ENCODE results near the gene AUTS2.
A peak's percentile ranks its signal among the peaks of the same experiment; 100 is the strongest.

Gene AUTS2

GRCh38 chr7:69738396-69738951, 140.2 kb downstream of the AUTS2 start:
- DNase-seq (ENCODE audit: insufficient read length) (no peak), FAIRE-seq (peak; percentile 88)

GRCh38 chr7:69739190-69739589, 140.9 kb downstream of the AUTS2 start:
- TF ChIP-seq TAF1 (IDR thresholded peaks at IDR 0.05; ENCODE audit: borderline replicate concordance, low read depth, low read length), result no peak
- TF ChIP-seq POLR2AphosphoS5 (IDR thresholded peaks at IDR 0.05; ENCODE audit: low read depth, low read length), result no peak; the same call in 1 of the 2 replicates
- TF ChIP-seq POLR2A (IDR thresholded peaks at IDR 0.05; ENCODE audit: low read depth, low read length), result no peak
- FAIRE-seq (no peak), DNase-seq (ENCODE audit: insufficient read length) (no peak)

More at GRCh38 chr7:69738396-69738951, 140.2 kb downstream of the AUTS2 start:
- TF ChIP-seq TAF1 (IDR thresholded peaks at IDR 0.05; ENCODE audit: borderline replicate concordance, low read depth, low read length), result no peak
- no peak for TF ChIP-seq POLR2AphosphoS5 (IDR thresholded peaks at IDR 0.05; ENCODE audit: low read depth, low read length)
- no peak for TF ChIP-seq POLR2A (IDR thresholded peaks at IDR 0.05; ENCODE audit: low read depth, low read length)

GRCh38 chr7:69739931-69740431, 141.7 kb downstream of the AUTS2 start:
- DNase-seq (ENCODE audit: insufficient read length) (no peak), FAIRE-seq (peak; percentile 75)
- TF ChIP-seq POLR2A (IDR thresholded peaks at IDR 0.05; ENCODE audit: low read depth, low read length) (no peak), POLR2AphosphoS5 (IDR thresholded peaks at IDR 0.05; ENCODE audit: low read depth, low read length) (no peak), TAF1 (IDR thresholded peaks at IDR 0.05; ENCODE audit: borderline replicate concordance, low read depth, low read length) (no peak)

- no peak for DNase-seq (ENCODE audit: insufficient read length)
- no peak for TF ChIP-seq TAF1 (IDR thresholded peaks at IDR 0.05; ENCODE audit: borderline replicate concordance, low read depth, low read length)
- no peak for TF ChIP-seq POLR2A (IDR thresholded peaks at IDR 0.05; ENCODE audit: low read depth, low read length)
- TF ChIP-seq POLR2AphosphoS5 (IDR thresholded peaks at IDR 0.05; ENCODE audit: low read depth, low read length), result no peak
- no peak for FAIRE-seq
Observed at GRCh38 chr7:69742237-69742636, 144.0 kb downstream of the AUTS2 start.

- TF ChIP-seq TAF1 (IDR thresholded peaks at IDR 0.05; ENCODE audit: borderline replicate concordance, low read depth, low read length), result no peak
- DNase-seq (ENCODE audit: insufficient read length) (no peak), FAIRE-seq (no peak)
Observed at GRCh38 chr7:69743436-69743835, 145.2 kb downstream of the AUTS2 start.

GRCh38 chr7:69744026-69744425, 145.8 kb downstream of the AUTS2 start:
- DNase-seq (ENCODE audit: insufficient read length) (no peak), FAIRE-seq (no peak)
- no peak for TF ChIP-seq TAF1 (IDR thresholded peaks at IDR 0.05; ENCODE audit: borderline replicate concordance, low read depth, low read length)
- no peak for TF ChIP-seq POLR2AphosphoS5 (IDR thresholded peaks at IDR 0.05; ENCODE audit: low read depth, low read length)
- TF ChIP-seq POLR2A (IDR thresholded peaks at IDR 0.05; ENCODE audit: low read depth, low read length), result no peak

GRCh38 chr7:69746383-69746782, 148.1 kb downstream of the AUTS2 start:
- FAIRE-seq (no peak), DNase-seq (ENCODE audit: insufficient read length) (no peak)
- TF ChIP-seq TAF1 (IDR thresholded peaks at IDR 0.05; ENCODE audit: borderline replicate concordance, low read depth, low read length), result no peak
- TF ChIP-seq POLR2A (IDR thresholded peaks at IDR 0.05; ENCODE audit: low read depth, low read length), result no peak
- no peak for TF ChIP-seq POLR2AphosphoS5 (IDR thresholded peaks at IDR 0.05; ENCODE audit: low read depth, low read length)

- DNase-seq (ENCODE audit: insufficient read length), result no peak
- no peak for TF ChIP-seq POLR2A (IDR thresholded peaks at IDR 0.05; ENCODE audit: low read depth, low read length)
- TF ChIP-seq TAF1 (IDR thresholded peaks at IDR 0.05; ENCODE audit: borderline replicate concordance, low read depth, low read length), result no peak
- TF ChIP-seq POLR2AphosphoS5 (IDR thresholded peaks at IDR 0.05; ENCODE audit: low read depth, low read length), result no peak
- FAIRE-seq, result no peak
Observed at GRCh38 chr7:69747144-69747543, 148.9 kb downstream of the AUTS2 start.

- FAIRE-seq, result no peak
- no peak for DNase-seq (ENCODE audit: insufficient read length)
- no peak for TF ChIP-seq POLR2A (IDR thresholded peaks at IDR 0.05; ENCODE audit: low read depth, low read length)
- TF ChIP-seq TAF1 (IDR thresholded peaks at IDR 0.05; ENCODE audit: borderline replicate concordance, low read depth, low read length), result no peak
- TF ChIP-seq POLR2AphosphoS5 (IDR thresholded peaks at IDR 0.05; ENCODE audit: low read depth, low read length), result no peak
Observed at GRCh38 chr7:69748530-69748929, 150.3 kb downstream of the AUTS2 start.

GRCh38 chr7:69749372-69749979, 151.2 kb downstream of the AUTS2 start:
- DNase-seq (ENCODE audit: insufficient read length), result no peak
- TF ChIP-seq POLR2AphosphoS5 (IDR thresholded peaks at IDR 0.05; ENCODE audit: low read depth, low read length) (no peak), POLR2A (IDR thresholded peaks at IDR 0.05; ENCODE audit: low read depth, low read length) (no peak), TAF1 (IDR thresholded peaks at IDR 0.05; ENCODE audit: borderline replicate concordance, low read depth, low read length) (no peak)
- peak; percentile 21 for FAIRE-seq

- DNase-seq (ENCODE audit: insufficient read length), result no peak
- TF ChIP-seq POLR2A (IDR thresholded peaks at IDR 0.05; ENCODE audit: low read depth, low read length) (no peak), POLR2AphosphoS5 (IDR thresholded peaks at IDR 0.05; ENCODE audit: low read depth, low read length) (no peak), TAF1 (IDR thresholded peaks at IDR 0.05; ENCODE audit: borderline replicate concordance, low read depth, low read length) (no peak)
Observed at GRCh38 chr7:69749994-69750393, 151.7 kb downstream of the AUTS2 start.

GRCh38 chr7:69751026-69751425, 152.8 kb downstream of the AUTS2 start:
- no peak for DNase-seq (ENCODE audit: insufficient read length)
- TF ChIP-seq POLR2AphosphoS5 (IDR thresholded peaks at IDR 0.05; ENCODE audit: low read depth, low read length), result no peak
- TF ChIP-seq TAF1 (IDR thresholded peaks at IDR 0.05; ENCODE audit: borderline replicate concordance, low read depth, low read length), result no peak
- TF ChIP-seq POLR2A (IDR thresholded peaks at IDR 0.05; ENCODE audit: low read depth, low read length), result no peak
- no peak for FAIRE-seq

More at GRCh38 chr7:69749994-69750393, 151.7 kb downstream of the AUTS2 start:
- FAIRE-seq, result peak; percentile 36
